T-helper 2 cell treated with Interferon-gamma antibody and Interleukin-4, amounts not matched to agents 5 μg/mL and 100 μg/mL, for 36 hours (primary cell): ENCODE results near the gene RNF150.

Source experiments
- DNase-seq: peaks from one replicate; pipeline ENCODE4 v3.0.0; 2021; ENCODE audit warnings: low spot score
- H3K27ac Mint-ChIP-seq: one replicate; pipeline ENCODE4 v1.8.0; 2021; ENCODE audit warnings: mild to moderate bottlenecking, mixed read lengths
- H3K27me3 Mint-ChIP-seq: one replicate; pipeline ENCODE4 v1.8.0; 2021; ENCODE audit warnings: low read depth, mixed read lengths
- H3K36me3 Mint-ChIP-seq: one replicate; pipeline ENCODE4 v1.8.0; 2021; ENCODE audit warnings: low read depth, mixed read lengths
- H3K4me1 Mint-ChIP-seq: one replicate; pipeline ENCODE4 v1.8.0; 2021; ENCODE audit warnings: low read depth, mixed read lengths
- H3K4me3 Mint-ChIP-seq: one replicate; pipeline ENCODE4 v1.8.0; 2022; ENCODE audit warnings: mild to moderate bottlenecking, moderate library complexity, mixed read lengths
- H3K9me3 Mint-ChIP-seq: one replicate; pipeline ENCODE4 v1.8.0; 2021; ENCODE audit warnings: mixed read lengths

RNF150 gene

DNA sequence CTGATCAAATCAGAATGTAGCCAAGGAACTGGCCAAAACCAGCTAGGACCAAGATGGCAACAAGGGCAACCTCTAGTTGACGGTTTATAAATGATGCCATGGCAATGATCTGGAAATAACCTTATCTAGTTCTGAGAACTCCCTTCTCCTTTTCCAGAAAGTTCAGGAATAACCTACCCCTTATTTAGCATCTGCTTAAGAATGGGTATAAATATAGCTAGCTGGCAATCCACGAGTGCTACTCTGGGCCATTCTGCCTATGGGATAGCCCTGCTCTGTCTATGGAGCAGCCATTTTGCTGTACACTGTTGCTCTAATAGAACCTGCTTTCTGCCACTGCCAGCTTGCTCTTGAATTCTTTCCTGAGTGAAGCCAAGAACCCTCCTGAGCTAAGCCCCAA lies 192.7 kb downstream of the RNF150 start:
- Mint-ChIP-seq H3K4me3 (no peak overlapping the region), H3K36me3 (no peaks in the 10 kb centered on the region), H3K27ac (no peak overlapping the region), H3K27me3 (no peaks in the 10 kb centered on the region), H3K9me3 (no peaks in the 10 kb centered on the region), H3K4me1 (no peaks in the 10 kb centered on the region)
- no peak for DNase-seq

DNA sequence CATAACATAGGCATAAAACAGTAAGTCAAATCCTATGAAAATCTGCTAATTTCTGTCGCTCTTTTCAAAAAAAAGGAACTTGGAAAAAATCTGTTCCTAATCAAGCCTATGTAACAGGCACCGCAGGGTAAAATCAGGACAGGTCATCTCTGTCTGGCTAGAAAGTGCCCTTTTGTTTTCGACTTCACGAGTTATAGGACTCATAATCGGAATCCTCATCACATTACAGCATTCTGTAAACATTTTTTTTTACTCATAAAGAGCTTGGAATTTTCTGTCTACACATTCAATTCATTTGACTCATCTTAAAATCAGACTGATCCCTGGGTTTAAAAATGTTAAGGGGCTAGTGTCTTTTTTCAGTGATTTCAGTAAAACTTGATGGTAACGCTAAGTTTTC lies 195.4 kb downstream of the RNF150 start:
- Mint-ChIP-seq H3K4me3 (no peak overlapping the region), H3K36me3 (no peaks in the 10 kb centered on the region), H3K27ac (no peak overlapping the region), H3K4me1 (no peaks in the 10 kb centered on the region), H3K9me3 (no peaks in the 10 kb centered on the region), H3K27me3 (peaks cover 2% of the 10 kb centered on the region)
- no peak for DNase-seq

DNA sequence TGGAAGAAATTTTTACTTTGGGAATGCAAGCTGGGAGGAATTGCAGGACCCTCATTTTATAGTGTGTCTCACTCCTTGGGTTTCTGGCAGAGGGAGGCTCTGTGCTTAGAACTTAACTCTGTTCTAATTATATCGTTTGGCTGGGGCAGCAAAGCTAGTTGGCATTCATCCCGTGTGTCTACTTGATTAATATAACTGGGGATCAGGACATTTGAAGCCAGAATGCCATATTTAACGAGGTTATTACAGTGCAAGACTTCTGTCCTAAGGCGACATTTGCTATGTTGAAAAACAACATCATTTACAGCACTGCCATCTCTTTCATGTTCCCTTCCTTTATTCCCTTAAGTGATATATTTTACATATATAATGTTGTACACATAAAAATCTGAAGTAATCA lies 198.0 kb downstream of the RNF150 start:
- H3K36me3 Mint-ChIP-seq, result no peaks in the 10 kb centered on the region
- no peak for DNase-seq
- H3K27me3 Mint-ChIP-seq, result peaks cover 13% of the 10 kb centered on the region
- no peaks in the 10 kb centered on the region for H3K9me3 Mint-ChIP-seq
- no peak overlapping the region for H3K27ac Mint-ChIP-seq
- H3K4me1 Mint-ChIP-seq, result no peaks in the 10 kb centered on the region
- no peak overlapping the region for H3K4me3 Mint-ChIP-seq

DNA sequence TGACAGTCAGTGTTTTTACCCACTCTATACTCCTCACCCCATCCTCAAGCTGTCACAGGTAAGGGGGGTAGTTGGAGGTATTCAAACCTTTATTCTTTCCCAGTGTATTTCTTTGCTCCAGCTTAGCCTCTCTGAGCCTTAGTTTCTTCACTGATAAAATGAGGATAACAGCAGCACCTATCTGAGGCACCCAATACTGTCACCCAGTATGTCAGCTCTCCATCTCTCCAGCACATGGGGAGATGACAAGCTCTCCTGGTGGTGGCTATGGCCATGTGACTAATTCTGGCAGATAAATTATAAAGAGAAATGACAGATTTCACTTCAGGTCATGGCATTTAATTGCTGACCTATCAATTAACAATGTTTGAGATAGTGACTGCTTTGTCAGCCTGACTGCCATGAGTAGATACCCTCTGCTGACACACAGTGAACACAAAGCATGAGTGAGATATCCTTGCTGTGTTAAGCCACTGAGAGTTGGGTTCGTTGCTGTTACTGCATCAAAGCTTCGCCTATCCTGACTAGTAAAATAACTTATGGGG lies 200.7 kb downstream of the RNF150 start:
- no peak overlapping the region for H3K27ac Mint-ChIP-seq
- H3K27me3 Mint-ChIP-seq, result peaks cover 13% of the 10 kb centered on the region
- no peaks in the 10 kb centered on the region for H3K9me3 Mint-ChIP-seq
- no peaks in the 10 kb centered on the region for H3K36me3 Mint-ChIP-seq
- no peak overlapping the region for H3K4me3 Mint-ChIP-seq
- no peak for DNase-seq
- H3K4me1 Mint-ChIP-seq, result no peaks in the 10 kb centered on the region

DNA sequence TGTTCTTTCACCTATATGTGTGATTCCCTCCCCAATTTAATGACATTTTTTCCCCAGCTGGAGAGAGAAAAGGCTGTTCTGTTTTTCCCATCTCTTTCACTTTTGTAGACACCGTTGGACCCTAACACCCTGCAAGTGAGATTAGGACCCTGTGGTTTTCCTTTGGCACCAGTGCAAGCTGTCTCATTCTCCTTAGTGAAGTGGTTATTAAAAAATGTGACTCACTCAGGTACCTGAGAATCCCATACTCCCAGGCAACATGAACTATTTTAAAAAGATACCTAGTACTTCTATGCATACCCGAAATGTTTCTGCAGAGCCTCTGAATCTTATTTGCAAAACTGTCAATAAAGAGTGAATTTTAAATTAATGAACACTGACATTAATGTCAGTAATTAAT lies 201.4 kb downstream of the RNF150 start:
- Mint-ChIP-seq H3K27me3 (peaks cover 13% of the 10 kb centered on the region), H3K4me1 (no peaks in the 10 kb centered on the region), H3K9me3 (no peaks in the 10 kb centered on the region), H3K4me3 (no peak overlapping the region), H3K36me3 (no peaks in the 10 kb centered on the region), H3K27ac (no peak overlapping the region)
- no peak for DNase-seq

DNA sequence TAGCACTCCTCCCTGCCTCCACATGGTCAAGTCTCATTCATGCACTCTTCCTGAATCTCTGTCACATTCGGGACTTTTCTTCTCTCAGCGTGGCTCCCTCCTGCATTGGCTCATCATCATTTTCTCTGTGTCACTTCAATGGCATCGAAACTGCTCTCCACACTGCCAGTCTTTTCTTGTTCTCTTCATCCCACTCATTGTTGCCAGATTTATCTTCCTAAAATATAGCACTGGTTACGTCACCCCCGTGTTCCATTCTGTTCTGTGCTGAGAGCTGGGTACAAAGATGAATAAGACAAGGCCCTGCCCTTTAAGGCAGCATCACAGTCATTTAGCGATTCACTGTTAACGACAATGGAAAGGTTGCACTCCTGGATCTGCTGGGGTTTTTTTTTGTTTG lies 202.7 kb downstream of the RNF150 start:
- Mint-ChIP-seq H3K36me3 (no peaks in the 10 kb centered on the region), H3K4me3 (no peak overlapping the region), H3K27me3 (peaks cover 13% of the 10 kb centered on the region), H3K4me1 (no peaks in the 10 kb centered on the region), H3K27ac (no peak overlapping the region), H3K9me3 (no peaks in the 10 kb centered on the region)
- DNase-seq, result no peak

DNA sequence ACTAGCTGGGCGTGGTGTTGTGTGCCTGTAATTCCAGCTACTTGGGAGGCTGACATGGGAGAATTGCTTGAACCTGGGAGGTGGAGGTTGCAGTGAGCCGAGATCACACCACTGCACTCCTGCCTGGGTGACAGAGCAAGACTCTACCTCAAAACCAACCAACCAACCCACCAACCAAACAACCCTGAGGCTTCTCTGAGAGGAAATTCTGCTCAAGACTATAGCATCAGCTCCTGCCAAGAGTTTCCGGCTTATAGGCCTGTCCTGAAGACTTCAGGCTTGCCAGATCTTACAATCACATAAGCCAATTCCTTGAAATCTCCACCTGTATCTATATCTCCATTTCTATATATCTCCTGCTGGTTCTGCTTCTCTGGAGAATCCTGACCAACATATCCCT lies 203.3 kb downstream of the RNF150 start:
- no peak overlapping the region for H3K27ac Mint-ChIP-seq
- H3K4me3 Mint-ChIP-seq, result no peak overlapping the region
- H3K4me1 Mint-ChIP-seq, result no peaks in the 10 kb centered on the region
- H3K36me3 Mint-ChIP-seq, result no peaks in the 10 kb centered on the region
- H3K9me3 Mint-ChIP-seq, result no peaks in the 10 kb centered on the region
- DNase-seq, result no peak
- H3K27me3 Mint-ChIP-seq, result peaks cover 13% of the 10 kb centered on the region

DNA sequence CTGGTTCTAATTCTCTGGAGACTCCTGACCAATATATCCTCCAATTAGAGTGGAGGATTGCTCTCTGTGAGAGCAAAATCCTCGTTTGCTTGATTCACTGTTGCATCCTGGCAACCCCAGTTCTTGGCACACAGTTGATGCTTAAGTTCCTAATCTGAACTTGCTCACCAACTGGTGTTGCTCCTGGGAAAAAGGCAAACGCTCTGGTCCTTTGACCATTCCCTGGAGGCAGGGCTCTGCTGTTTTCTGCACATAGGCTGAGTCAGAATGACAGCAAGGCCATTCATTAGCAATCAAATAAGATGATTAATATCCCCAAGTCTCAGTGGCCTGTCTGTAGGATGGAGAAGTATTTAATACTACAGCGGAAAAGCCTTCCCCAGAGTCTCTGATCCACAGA lies 204.4 kb downstream of the RNF150 start:
- DNase-seq, result no peak
- Mint-ChIP-seq H3K4me1 (no peaks in the 10 kb centered on the region), H3K36me3 (no peaks in the 10 kb centered on the region), H3K9me3 (no peaks in the 10 kb centered on the region), H3K27ac (no peak overlapping the region), H3K4me3 (no peak overlapping the region), H3K27me3 (peaks cover 13% of the 10 kb centered on the region)

DNA sequence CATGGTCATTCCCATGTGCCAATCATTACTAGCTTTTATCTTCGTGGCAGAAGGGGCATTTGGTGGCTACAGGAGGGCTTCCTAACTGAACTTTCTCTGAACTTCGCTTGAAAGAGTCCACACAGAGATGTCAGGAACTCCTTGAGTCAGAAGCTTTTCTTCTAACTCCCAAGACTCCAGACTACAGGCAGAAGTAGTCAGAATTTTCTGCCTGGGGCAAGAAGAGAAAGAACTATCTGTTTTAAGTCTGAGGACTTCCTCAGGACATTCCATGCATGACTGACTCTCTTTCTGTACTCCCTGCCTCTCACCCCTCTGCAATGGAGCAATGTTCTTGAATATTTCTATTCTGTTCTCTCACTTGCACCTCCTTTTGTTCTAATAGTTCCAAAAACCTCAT lies 206.6 kb downstream of the RNF150 start:
- no peaks in the 10 kb centered on the region for H3K9me3 Mint-ChIP-seq
- DNase-seq, result no peak
- no peaks in the 10 kb centered on the region for H3K36me3 Mint-ChIP-seq
- peaks cover 5% of the 10 kb centered on the region for H3K27me3 Mint-ChIP-seq
- H3K4me3 Mint-ChIP-seq, result no peak overlapping the region
- no peak overlapping the region for H3K27ac Mint-ChIP-seq
- no peaks in the 10 kb centered on the region for H3K4me1 Mint-ChIP-seq

DNA sequence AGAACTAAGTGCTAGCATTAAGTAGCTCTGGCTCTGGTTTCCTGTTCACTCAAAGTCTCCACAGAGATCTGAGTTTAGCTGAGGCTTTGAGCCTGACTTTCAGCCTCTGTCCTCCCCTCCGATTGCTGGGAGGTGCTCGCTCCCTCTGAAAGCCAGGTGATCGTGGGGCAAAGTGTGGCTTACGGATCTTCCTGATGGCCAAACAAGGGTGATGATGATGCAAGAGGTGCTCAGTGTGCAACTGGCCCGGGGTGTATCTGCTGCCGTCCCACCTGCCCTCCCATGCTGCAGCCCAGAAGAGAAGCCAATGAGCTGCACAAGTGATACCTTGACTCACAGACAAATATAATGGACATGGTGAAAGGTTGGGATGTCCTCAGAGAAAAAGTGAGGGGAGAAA lies 207.9 kb downstream of the RNF150 start:
- Mint-ChIP-seq H3K4me1 (no peaks in the 10 kb centered on the region), H3K27me3 (no peaks in the 10 kb centered on the region), H3K27ac (no peak overlapping the region), H3K9me3 (no peaks in the 10 kb centered on the region), H3K36me3 (no peaks in the 10 kb centered on the region), H3K4me3 (no peak overlapping the region)
- no peak for DNase-seq

DNA sequence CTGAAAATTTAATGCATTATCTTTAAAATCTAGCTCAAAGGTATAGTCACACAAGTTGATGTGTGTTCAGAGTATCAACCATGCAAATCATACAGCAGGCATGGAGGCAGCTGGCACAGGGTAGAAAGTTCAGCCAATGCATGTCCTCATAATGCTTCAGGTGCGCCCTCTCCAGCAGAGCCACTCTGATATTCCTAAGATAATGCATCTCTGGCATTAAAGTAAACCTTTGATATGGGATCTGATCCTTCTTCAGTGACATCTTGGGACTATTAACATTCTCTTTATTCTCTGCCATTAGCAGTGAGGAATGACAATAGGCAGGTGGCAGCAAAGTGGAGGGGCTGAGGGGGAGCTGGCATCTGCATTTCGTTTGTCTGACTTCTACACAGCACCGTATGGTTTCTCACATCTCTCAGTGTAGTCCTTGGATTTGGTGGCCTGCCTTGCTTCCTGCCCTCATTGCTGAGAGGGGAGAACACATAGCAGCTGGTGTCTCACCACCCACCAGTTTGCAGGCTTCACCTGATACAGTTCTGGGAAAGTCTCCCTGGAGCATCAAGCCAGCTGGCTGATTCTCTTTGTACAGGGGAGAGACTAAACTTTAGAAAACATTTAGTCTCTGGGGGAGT lies 208.4 kb downstream of the RNF150 start:
- H3K36me3 Mint-ChIP-seq, result no peaks in the 10 kb centered on the region
- H3K27me3 Mint-ChIP-seq, result no peaks in the 10 kb centered on the region
- H3K4me1 Mint-ChIP-seq, result no peaks in the 10 kb centered on the region
- no peak overlapping the region for H3K27ac Mint-ChIP-seq
- no peaks in the 10 kb centered on the region for H3K9me3 Mint-ChIP-seq
- H3K4me3 Mint-ChIP-seq, result no peak overlapping the region
- DNase-seq, result no peak

DNA sequence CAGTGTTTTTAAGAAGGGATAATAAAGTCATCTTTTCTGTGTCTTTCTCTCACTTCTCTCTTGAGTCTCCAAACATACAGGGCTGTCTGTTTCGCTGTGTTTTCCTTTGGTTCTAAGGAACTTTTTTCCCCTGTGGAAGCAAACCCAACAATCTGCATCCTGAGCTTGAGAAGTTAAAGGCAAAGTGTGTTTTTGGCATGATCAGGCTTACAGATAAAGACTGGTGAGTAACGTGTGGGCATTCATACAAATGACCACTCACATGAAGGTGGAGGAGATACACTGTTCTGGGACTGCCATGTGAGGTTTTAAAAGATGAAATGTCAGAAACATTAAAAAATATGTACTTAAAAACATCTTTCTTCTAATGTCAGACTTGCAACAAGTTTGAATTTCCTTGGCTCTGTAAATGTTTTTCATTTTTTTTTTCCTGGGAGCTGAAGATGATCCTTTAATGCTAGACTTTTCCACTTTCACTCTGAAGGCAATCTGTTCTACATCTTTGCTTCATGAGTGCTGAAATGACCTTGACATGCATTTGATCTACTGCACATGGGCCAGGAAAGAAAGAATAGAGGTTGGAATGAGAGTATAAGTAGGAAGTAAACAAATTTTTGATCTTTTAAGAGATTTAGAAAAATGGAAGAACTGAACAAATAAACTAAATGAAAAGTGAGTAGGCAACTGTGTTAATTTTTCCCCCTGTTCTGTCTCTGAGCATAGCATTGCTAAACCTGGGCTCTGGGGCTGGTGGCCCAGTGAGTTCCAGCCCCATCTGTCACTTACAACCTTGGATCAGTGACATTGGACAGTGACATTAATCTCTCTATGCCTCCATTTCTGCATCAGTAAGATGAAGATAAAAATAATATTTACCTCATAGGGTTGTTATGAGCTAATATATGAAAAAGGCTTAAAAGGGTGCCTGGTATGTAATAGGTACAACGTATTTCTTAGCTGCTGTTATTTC lies 226.0 kb downstream of the RNF150 start:
- DNase-seq, result no peak
- Mint-ChIP-seq H3K9me3 (no peaks in the 10 kb centered on the region), H3K4me3 (no peak overlapping the region), H3K4me1 (no peaks in the 10 kb centered on the region), H3K27me3 (no peaks in the 10 kb centered on the region), H3K27ac (no peak overlapping the region), H3K36me3 (no peaks in the 10 kb centered on the region)

DNA sequence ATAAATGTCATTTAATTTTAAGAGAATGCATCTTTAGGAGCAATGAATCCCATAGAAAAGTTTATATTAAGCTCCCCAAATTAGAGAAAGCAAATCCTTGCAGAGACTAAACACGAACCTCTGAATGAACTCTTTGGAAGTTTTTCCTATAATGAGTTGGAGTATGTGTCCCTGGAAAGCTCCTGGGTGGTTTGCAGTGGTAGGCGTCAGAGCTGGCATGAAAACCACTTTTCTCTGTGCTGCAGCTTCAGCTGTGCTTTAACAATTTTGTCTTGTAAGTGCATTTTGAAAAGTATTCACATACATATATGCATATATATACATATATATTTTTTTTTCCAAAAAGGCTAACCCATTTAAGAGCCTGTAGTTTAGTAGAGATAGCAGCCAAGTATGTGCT lies 228.4 kb downstream of the RNF150 start:
- Mint-ChIP-seq H3K36me3 (no peaks in the 10 kb centered on the region), H3K9me3 (no peaks in the 10 kb centered on the region), H3K4me3 (no peak overlapping the region), H3K27ac (no peak overlapping the region), H3K27me3 (no peaks in the 10 kb centered on the region), H3K4me1 (no peaks in the 10 kb centered on the region)
- no peak for DNase-seq
